GM21515 (cell line): ENCODE measurements around the gene SLC9A7.
"Not testable (repeated sequence)": the region's sequence is repeated elsewhere in the genome, so short reads cannot be mapped to it uniquely, and the experiment has no call there.

Experiments
- ATAC-seq: cut with Tn5 transposase; IDR thresholded peaks from one replicate; pipeline ENCODE4 v1.9.1; 2021; ENCODE audit not compliant: unreplicated experiment

The SLC9A7 gene

DNA sequence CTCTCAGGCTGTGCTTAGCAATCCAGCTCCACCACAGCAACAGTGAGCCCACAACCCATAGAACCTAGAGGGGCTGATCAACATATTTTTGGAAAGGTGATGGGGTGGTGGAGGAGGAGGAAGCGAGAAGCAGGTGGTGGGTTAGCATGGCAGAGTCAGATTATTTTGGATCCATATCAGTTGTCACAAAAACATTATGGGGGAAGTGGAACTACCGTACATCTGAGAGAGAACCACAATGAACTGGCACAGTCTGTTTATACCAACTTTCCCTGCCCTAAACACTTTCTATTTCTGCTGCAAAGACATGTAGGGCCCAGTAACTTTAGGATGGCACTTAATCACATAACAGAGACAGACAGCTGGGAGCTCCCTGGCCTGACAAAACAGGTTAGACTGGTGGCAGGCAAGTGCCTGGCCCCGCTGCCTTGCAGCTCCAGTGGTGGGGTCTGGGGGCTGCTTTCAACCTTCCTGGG, 4.3 kb downstream of the SLC9A7 start:
- no peak for ATAC-seq

- no peak for ATAC-seq
These were observed 4.9 kb downstream of the SLC9A7 start for GRCh38 chrX:46754036-46754435.

GRCh38 chrX:46750889-46751288, 8.0 kb downstream of the SLC9A7 start:
- no peak for ATAC-seq

- no peak for ATAC-seq
These were observed 14.9 kb downstream of the SLC9A7 start for GRCh38 chrX:46744009-46744408.

GRCh38 chrX:46743046-46743445, 15.9 kb downstream of the SLC9A7 start:
- no peak for ATAC-seq

DNA sequence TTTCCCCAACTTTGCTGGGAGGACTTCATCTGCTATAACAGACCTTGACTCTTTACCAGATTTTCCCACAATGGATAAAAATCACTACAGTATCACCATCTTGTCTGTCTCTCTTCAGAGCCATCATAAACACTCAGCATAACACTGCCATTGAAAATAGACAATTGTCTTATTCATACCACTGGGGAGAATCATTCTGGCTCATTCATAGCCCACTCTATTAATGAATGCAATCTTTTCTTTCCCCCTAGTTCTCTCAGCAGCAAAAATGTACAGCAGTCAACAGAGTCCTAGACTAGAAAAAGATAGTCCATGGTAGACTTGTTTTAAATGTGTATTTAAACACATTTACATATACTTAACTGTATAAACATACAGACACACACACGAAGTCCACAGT, 19.2 kb downstream of the SLC9A7 start:
- no peak for ATAC-seq

GRCh38 chrX:46737462-46737861, 21.5 kb downstream of the SLC9A7 start:
- ATAC-seq: no peak

DNA sequence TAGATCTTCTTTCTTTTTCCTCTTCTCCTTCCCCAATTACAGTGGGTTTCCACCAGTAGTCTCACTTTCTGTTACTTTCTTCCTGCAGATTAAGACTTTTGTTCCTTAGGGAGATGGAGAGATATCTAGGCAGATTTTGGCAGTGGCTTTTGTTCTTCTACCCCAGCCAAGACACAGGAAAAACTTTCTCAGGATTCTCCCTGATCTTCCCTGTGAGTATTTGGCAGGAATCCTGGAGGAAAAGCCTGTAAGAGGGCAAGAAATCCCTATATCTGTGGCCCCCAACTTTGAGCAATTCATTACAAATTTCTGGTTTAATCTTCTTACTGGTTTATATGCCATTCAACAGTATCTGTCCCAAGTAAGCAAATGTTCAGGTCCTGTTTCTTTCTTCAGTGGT, 21.9 kb downstream of the SLC9A7 start:
- ATAC-seq: no peak

- ATAC-seq: no peak
These were observed 23.3 kb downstream of the SLC9A7 start for GRCh38 chrX:46735622-46736021.

DNA sequence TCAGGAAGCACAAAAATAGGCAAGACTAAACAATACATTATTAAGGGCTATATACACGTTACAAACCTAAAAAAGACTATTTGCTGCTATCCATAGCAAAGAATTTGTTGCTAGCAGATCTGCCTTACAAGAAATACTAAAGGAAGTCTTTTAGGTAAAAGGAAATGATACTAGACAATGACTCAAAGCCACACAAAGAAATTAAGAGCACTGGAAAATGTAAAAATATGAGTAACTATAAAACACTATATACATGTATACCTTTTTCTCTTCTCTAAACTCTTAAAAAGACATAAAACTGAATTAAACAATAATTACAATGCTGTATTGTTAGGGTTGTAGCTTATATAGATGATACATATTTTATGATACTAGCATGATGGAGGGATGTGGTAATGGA, 25.7 kb downstream of the SLC9A7 start:
- no peak for ATAC-seq

DNA sequence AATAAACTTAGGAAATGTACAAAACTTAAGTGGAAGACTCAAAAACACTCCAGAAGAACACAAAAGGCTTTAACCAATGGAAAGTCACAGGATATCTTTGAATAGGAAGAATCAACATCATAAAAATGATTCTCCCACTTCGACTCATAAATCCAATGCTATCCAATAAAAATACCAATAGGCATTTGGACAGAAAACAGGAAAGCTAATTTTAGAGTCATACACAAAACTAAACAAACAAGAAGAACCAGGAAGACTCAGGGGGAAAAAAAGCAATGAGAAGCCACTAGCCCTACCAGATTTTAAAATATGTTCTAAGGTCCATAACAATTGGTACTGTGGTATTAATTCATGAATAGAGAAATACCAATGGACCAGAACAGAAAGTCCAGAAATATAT, 28.2 kb downstream of the SLC9A7 start:
- ATAC-seq: no peak

GRCh38 chrX:46727441-46727840, 31.5 kb downstream of the SLC9A7 start:
- ATAC-seq: no peak

- ATAC-seq: not testable (repeated sequence)
These were observed 35.4 kb downstream of the SLC9A7 start for GRCh38 chrX:46723569-46723927.

DNA sequence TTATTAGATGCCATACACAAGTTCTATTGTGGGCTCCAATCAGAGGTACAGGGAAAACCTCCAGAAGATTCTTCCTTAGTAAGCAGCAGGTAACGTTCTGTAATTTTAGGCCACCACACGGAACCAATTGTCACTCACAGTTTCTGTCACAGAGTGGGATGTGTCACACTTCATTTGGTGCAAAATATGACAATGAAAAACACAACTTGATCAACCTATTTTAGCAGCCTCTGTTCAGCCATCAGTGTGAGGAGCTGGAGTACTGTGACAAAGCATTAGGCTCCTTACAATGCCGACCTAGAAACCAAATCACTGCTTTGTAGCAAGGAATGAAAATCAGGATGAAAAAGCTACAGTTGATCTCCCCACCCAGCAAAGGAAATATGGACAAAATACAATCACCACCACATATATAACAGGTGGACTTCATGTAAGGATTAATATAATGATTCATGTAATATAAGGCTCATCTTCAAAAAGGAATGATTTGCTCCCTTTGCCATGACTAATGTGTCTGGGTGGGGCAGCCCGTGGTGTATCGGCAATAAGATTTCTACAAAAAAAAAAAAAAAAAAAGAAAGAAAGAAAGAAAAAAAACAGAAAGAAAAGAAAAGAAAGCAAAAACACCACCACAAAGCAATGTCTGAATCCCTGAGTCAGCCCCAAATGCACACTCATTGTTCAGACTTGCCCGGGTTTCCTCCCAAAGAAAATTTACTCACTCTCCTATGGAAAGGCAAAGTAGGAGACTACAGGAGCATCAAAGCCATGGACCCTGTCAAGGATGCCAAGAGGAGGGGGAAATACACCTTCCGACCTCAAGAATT, 36.0 kb downstream of the SLC9A7 start:
- ATAC-seq: no peak

GRCh38 chrX:46716796-46717195, 42.1 kb downstream of the SLC9A7 start:
- no peak for ATAC-seq

GRCh38 chrX:46715997-46716396, 42.9 kb downstream of the SLC9A7 start:
- no peak for ATAC-seq

DNA sequence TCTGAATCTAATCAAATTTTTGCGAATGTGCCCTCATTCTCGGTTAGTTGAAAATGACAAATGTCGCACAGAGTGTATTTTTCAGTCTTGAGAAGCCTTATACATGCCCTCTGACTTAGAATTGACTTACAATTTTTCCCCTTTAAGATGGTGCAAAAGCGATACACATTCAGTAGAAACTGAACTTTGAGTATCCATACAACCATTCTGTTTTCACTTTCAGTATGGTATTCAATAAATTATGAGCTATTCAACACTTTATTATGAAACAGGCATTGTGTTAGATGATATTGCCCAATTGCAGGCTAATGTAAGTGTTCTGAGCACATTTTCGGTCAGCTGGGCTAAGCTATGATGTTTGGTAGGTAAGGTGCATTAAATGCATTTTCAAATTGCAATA, 43.4 kb downstream of the SLC9A7 start:
- no peak for ATAC-seq

- ATAC-seq: peak; percentile 52
These were observed 45.0 kb downstream of the SLC9A7 start for GRCh38 chrX:46713672-46714490.

DNA sequence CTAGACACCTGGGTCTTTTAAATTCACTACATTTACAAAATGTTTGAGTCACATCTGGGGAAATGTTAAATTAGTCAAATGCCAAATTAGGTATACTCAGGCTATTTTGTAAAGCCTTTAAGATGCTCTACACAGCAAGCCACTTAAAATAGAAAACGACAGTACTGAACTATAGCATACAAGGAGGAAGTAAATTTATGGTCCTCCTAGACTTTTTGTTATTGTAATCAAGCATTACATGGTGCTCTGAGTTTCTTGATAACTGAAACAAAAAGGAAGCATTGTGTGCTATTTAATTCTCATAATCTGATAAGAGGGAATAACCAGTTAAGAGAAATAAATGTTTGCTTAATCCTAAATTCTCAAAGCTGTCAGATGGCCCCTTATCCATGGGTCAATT, 46.2 kb downstream of the SLC9A7 start:
- no peak for ATAC-seq

DNA sequence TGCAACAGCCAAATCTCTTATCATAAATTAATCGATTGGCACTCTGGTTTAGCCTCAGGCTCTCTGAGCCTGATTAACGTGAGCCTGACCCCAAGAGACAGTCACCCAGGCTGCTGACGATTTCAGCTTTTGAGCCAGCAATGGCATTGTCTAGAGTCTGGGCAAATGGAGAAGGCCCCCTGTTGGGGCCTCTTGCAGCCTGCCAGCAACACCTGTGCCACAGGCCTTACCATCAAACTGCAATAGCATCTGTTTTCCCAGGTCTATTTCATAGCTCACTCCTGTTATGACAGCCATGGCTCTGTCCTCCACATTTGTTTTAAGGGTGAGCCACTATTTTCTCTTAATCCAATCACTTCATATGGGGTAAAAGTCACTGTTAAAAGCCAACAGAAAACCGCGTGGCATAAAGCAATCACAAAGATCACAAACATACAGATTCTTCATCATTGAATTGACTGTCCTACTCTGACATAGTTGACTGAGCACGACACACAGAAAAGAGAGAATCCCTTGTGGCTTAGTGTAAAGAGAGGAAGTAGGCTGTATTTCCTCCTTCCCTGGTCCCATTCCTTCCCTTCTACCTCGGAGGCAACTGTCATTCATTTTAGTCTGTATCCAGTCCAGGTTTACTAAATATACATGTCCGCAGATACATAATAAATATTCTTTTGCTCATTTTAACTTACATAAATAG, 47.8 kb downstream of the SLC9A7 start:
- no peak for ATAC-seq

DNA sequence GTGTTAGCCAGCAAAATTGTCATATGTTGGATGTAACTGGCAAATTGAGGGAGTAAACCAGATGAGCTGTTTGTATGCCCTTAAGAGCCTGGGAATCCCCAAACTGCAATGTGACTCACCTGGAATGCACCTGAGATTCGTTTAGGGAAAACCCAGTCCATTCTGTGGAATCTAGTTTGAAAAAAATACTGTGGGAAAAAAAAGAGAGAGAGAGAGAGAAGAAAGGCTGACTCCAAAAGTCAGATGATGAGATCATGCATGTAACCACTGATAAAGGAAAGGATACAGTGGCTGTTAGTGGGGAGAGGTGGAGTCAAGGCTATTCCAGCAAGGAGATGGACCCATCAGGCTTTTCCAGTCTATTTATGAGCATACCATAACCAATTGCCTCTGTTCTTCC, 48.5 kb downstream of the SLC9A7 start:
- no peak for ATAC-seq
